Coronary artery (tissue), 2 donors: ENCODE data around the gene PTGIS.

Source experiments
- DNase-seq: peaks from one replicate; pipeline ENCODE4 v3.0.0-alpha.2; 2017; ENCODE audit warnings: low spot score
- H3K27ac ChIP-seq, 2 donors: fragments of 200-600 bp; sonication (generic); one replicate each; pipeline ENCODE4 v1.5.1; 2016 to 2019
- H3K4me3 ChIP-seq: fragments of 200-600 bp; sonication (generic); 2 replicates; pipeline ENCODE4 v1.5.1; 2016; ENCODE audit warnings: mild to moderate bottlenecking, moderate library complexity
- TF ChIP-seq, protein P1 (sequence below): fragments of 200-600 bp; sonication (generic); IDR thresholded peaks from one replicate; pipeline ENCODE4 v1.5.1; 2019; ENCODE audit warnings: antibody characterized with exemption

Gene PTGIS

DNA sequence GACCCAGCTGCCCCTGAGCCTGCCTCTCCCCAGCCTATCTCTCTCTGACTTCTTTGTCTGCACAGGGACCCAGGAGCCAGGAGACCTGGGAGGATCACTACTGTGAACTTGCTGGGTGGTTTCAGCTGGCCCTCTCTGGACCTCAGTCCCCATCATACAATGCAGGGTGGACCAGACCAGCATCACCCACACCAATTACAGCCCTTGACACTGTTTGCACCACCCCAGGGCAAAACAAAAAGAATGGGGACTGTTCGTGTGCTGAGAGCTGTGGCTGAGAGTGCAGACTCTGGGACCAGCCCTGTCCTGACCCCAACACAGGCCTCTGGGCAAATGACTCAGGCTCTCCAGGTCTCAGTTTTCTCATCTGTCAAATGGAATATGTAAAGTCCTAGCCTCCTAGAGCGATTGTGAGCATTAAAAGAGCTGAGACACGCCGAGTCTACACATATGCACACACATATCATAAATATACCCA is 25.4 kb downstream of the PTGIS start:
- H3K4me3 ChIP-seq: no peak overlapping the region
- no peak for DNase-seq
- H3K27ac ChIP-seq: peak overlapping the region; percentile 50 to 71
- TF ChIP-seq, protein P1, sequence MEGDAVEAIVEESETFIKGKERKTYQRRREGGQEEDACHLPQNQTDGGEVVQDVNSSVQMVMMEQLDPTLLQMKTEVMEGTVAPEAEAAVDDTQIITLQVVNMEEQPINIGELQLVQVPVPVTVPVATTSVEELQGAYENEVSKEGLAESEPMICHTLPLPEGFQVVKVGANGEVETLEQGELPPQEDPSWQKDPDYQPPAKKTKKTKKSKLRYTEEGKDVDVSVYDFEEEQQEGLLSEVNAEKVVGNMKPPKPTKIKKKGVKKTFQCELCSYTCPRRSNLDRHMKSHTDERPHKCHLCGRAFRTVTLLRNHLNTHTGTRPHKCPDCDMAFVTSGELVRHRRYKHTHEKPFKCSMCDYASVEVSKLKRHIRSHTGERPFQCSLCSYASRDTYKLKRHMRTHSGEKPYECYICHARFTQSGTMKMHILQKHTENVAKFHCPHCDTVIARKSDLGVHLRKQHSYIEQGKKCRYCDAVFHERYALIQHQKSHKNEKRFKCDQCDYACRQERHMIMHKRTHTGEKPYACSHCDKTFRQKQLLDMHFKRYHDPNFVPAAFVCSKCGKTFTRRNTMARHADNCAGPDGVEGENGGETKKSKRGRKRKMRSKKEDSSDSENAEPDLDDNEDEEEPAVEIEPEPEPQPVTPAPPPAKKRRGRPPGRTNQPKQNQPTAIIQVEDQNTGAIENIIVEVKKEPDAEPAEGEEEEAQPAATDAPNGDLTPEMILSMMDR: no peak

DNA sequence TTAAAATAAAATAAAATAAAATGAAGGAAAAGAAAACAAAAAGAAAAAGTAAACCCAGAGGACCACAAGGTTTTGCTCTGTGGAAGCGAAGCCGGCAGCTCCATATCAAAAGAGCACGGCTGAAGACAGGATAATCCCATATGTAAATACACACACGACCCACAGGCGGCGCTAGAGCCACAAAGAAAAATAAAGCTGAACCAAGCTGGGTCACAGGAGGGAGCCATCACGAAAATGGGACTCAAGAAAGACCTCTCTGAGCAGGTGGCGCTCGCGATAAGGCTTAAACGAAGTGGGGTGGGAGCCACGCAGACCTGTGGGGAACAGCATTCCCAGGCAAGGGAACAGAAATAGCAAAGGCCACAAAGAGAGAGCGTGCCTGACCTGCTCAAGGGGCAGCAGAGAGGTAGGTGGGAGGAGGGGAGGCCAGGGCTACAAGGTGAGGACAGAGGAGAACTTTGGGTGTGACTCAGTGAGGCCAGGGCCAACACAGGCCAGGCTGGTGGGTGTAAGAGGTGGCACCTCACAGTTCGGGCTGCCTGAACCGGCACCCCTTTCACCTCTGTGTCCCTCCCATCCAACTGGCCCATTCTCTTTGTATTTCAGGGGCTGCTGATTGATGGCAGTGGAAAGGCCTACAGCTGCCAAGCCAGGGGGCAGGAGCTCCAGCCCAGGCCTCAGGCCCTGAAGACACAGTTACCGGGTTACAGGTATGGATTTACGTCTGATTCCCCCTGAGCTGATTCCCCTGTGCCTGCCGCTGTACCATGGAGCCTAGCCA is 26.0 kb downstream of the PTGIS start:
- H3K4me3 ChIP-seq: no peak overlapping the region
- TF ChIP-seq, protein P1: peak; percentile 79
- peak overlapping the region; percentile 50 to 71 for H3K27ac ChIP-seq
- DNase-seq: peak; percentile 84

DNA sequence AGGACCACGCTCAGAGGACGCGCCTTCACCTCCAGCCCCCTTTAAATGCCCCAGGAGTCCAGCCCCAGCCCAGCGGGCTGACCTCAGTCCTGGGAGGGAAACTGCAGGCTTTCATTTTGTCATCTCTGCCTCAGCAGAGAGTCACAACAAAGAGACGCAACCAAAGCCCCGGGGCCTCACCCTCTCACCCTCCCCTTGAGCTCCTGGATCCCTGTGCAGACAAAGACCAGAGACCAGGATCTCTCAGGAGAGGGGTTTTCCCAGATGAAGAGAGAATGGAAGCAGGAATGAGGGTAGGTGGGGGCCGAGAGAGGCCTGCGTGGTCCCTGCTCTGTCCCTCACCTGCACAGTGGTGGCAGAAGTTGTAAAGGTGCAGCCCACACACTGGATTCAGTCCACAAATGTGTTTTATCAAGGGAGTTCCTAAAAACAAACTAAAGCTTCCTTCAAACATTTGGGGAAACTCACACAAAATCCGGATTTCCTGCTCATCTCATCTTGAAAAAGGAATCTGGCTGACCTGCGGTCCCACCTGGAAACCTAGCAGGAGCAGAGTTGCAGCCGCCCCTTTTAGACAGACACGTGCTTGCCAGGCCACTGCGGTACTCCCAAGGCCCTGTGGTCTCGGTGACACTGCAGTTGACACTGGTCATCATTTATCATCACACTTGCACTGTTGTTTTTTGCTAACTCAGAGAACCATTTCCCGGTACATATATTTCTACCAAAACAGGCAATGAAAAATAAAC is 27.1 kb downstream of the PTGIS start:
- Histone ChIP-seq H3K27ac (peak overlapping the region in 1 of 2 donors; percentile 49), H3K4me3 (no peak overlapping the region)
- TF ChIP-seq, protein P1: no peak
- DNase-seq: peak; percentile 59

DNA sequence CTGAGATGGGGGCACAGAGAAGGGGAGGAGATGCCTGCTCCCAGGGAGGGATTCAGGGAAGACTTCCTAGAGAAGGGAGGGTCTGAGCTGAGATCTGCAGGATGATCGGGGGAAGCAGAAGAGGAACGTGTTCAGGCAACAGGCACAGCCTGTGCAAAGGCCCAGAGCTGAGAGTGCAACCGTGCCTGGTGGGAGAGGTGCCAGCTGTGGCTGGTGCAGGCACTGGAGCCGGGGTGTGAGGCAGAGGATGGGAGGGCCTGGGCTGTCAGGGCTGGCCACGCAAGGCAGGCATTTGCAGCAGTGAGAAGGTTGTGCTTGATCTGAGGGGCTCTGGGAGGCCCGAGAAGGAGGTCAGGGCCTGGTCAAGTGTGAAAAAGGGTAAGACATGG is 27.7 kb downstream of the PTGIS start:
- TF ChIP-seq, protein P1: no peak
- DNase-seq: peak; percentile 59
- Histone ChIP-seq H3K27ac (peak overlapping the region in 1 of 2 donors; percentile 49), H3K4me3 (no peak overlapping the region)

DNA sequence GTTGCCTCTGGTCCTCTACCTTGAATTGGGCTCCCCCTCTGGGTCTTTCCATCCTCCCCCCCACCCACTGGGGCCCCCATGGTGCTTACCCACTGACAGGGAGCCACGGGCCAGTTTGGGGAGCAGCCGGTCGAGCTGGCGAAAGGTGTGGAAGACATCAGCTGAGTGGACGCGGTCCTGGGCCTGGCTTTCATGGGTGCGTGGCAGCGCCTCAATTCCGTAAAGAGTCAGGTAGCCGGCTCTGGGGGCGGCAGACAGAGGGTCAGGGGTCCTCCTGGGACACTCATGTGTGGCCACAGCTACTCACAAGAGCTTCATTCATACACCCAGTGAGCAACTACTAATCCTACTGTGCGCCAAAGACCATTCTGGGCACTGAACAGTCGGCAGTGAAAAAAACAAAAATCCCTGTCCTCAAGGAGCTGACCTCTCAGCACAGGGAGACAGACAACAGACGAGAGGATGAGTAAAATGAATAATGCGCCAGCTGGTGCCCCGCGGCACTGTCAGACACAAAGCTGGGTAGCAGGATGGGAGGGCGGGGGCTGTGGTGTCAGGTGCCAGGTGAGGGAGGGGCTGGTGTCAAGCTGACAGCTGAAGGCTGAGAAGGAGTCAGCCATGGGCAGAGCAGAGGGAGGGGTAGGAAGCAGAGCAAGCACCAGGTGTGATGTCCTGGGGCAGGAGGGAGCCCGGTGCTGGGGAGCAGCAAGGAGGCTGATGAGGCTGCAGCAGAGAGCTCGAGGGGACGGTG is 28.3 kb downstream of the PTGIS start:
- peak; percentile 63 for DNase-seq
- Histone ChIP-seq H3K27ac (peak overlapping the region in 1 of 2 donors; percentile 49), H3K4me3 (no peak overlapping the region)
- TF ChIP-seq, protein P1: no peak

DNA sequence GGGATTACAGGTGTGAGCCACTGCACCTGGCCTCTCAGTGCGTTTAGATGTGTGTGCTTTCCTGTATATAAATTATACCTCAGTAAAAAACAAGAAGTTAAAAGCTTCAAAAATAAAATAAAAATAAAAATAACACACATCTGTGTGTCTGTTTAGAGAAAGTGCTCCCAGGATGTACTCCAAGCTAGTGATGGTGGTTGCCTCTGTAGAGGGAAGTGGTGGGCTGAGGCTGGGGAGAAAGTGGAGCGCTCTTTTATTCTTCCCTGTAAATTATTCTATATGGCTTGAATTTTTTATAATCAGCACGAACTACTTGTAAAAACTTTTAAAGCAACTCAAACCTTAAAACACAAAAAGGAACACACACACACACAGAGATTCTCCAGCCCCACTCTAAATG is 29.0 kb downstream of the PTGIS start:
- H3K4me3 ChIP-seq: no peak overlapping the region
- no peak for DNase-seq
- TF ChIP-seq, protein P1: no peak

More for the DNA sequence above, 29.0 kb downstream of the PTGIS start:
- peak overlapping the region in 1 of 2 donors; percentile 49 for H3K27ac ChIP-seq
